Skeletal muscle tissue (tissue), 4 donors: ENCODE measurements around the gene MPP1. TPM values are rescaled to one million over a fixed set of nuclear protein-coding genes. Genes with fewer than 3 reads are reported as not detected.

Experiments used
- H3K27ac ChIP-seq: one replicate; pipeline ENCODE4 v1.7.0; 2013; ENCODE audit warnings: mild to moderate bottlenecking, low read depth, low read length, inconsistent platforms
- H3K27me3 ChIP-seq, 3 donors: one replicate each; pipeline ENCODE4 v1.7.0; 2013; ENCODE audit warnings: low read length in 3 of 3; ENCODE audit not compliant: control insufficient read depth in 3 of 3, insufficient read depth in 3 of 3
- H3K36me3 ChIP-seq, 3 donors: one replicate each; pipeline ENCODE4 v1.7.0; 2013; ENCODE audit warnings: low read length in 3 of 3; ENCODE audit not compliant: control insufficient read depth in 3 of 3, insufficient read depth in 3 of 3
- H3K4me1 ChIP-seq, 3 donors: one replicate each; pipeline ENCODE4 v1.7.0; 2013; ENCODE audit warnings: low read length in 3 of 3, mild to moderate bottlenecking in 3 of 3; ENCODE audit not compliant: control insufficient read depth in 3 of 3, insufficient read depth in 3 of 3
- H3K4me3 ChIP-seq, 3 donors: one replicate each; pipeline ENCODE4 v1.7.0; 2013; ENCODE audit warnings: low read length in 3 of 3
- H3K9ac ChIP-seq, 3 donors: one replicate each; pipeline ENCODE4 v1.7.0; 2013; ENCODE audit warnings: low read length in 3 of 3, mild to moderate bottlenecking in 3 of 3, moderate library complexity in 2 of 3, low read depth in 1 of 3
- H3K9me3 ChIP-seq, 3 donors: one replicate each; pipeline ENCODE4 v1.7.0; 2013; ENCODE audit warnings: low read length in 3 of 3; ENCODE audit not compliant: control insufficient read depth in 3 of 3
- total RNA-seq: library from RNA; depleted of rRNA; stranded (reverse); fragments of >200 nt; gene quantifications from one replicate; pipeline ENCODE4 v1.2.3, GENCODE V29; 2014
- donor health status: Osteomylitis.

The MPP1 gene
- total RNA-seq, result 45.9 TPM

DNA sequence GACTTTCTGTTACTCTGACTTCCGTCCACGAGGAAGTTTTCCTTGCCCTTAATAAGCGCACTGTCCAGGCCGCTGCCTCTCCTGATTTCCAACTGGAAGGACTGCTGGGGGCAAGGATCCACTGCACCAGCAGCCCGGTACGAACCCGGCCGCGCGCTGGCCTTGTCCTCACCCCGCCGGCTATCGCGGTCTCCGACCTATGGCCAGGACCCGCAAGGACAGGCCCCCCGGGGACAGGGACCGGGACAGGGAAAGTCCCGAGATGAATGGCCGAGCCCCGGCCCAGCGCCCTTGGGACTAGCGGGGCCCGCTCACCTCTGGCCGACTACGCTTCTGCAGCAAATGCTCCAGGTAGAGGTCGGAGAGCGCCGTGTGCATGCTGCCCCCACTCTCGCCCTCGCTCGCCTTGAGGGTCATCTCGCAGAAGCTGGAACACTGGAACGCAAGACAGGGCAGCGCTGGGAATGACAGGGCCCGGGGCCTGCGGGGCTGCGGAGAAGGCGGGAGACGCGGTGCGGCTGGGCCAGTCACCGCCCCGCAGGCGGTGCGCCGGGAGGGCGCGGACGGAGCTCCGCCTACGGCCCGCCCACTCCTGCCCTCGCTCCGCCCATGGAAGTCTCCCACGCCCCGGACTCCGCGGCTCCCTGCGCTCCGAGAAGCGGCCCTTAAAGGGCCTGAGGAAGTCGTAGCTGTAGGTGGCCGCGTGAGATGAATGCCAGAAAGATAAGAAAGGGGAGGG, at the start of gene MPP1:
Gene MPP1, minus strand, starts transcription at position 529 of the 739 bp plus-strand sequence. Its CDS starts 112 bp downstream, at position 417.
- H3K4me3 ChIP-seq, result peak within 1 kb of the TSS; percentile 60 to 79 (median 68)
- peaks cover 12 to 20% (median 17%) of the 10 kb centered on the region in 3 donors for H3K4me1 ChIP-seq
- H3K27me3 ChIP-seq, result no peaks in the 10 kb centered on the region
- peak within 1 kb of the TSS; percentile 52 for H3K27ac ChIP-seq
- no peaks in the 10 kb centered on the region for H3K9me3 ChIP-seq
- H3K36me3 ChIP-seq, result no peaks in the 10 kb centered on the region
- H3K9ac ChIP-seq, result peak within 1 kb of the TSS; percentile 40 to 82 (median 60)

- H3K36me3 ChIP-seq, result peaks cover 0 to 2% (median 0%) of the 10 kb centered on the region in 3 donors
- no peaks in the 10 kb centered on the region for H3K27me3 ChIP-seq
- H3K27ac ChIP-seq, result no peak overlapping the region
- H3K9ac ChIP-seq, result no peak overlapping the region
- no peaks in the 10 kb centered on the region for H3K9me3 ChIP-seq
- no peak overlapping the region for H3K4me3 ChIP-seq
- no peaks in the 10 kb centered on the region for H3K4me1 ChIP-seq
Measured at GRCh38 chrX:154850957-154851611, 45.8 kb upstream of the MPP1 start.

DNA sequence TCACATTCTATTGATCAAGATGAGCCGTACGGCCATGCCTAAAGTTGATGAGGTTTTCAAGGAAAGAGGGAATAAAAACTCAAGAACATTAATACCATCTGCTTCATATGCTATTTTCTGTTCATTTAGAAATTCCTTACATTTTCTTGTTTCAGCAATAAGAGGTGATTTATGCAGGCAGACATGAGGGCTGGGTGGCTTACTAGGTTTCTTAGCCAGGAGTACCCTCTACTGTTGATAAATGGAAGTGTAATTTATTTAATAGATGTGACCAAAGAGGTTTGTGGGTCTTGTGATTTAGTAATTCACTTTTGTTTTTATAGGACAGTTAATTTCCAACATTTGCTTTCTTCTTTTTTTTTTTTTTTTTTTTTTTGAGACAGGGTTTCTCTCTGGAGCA, 35.6 kb upstream of the MPP1 start:
- H3K4me3 ChIP-seq, result no peak overlapping the region
- no peaks in the 10 kb centered on the region for H3K36me3 ChIP-seq
- no peak overlapping the region for H3K27ac ChIP-seq
- no peaks in the 10 kb centered on the region for H3K4me1 ChIP-seq
- H3K9me3 ChIP-seq, result no peaks in the 10 kb centered on the region
- no peak overlapping the region for H3K9ac ChIP-seq
- H3K27me3 ChIP-seq, result no peaks in the 10 kb centered on the region

GRCh38 chrX:154836163-154836562, 30.9 kb upstream of the MPP1 start:
- no peaks in the 10 kb centered on the region for H3K4me1 ChIP-seq
- H3K4me3 ChIP-seq, result no peak overlapping the region
- H3K27ac ChIP-seq, result no peak overlapping the region
- no peaks in the 10 kb centered on the region for H3K9me3 ChIP-seq
- H3K36me3 ChIP-seq, result no peaks in the 10 kb centered on the region
- H3K27me3 ChIP-seq, result no peaks in the 10 kb centered on the region
- H3K9ac ChIP-seq, result no peak overlapping the region

DNA sequence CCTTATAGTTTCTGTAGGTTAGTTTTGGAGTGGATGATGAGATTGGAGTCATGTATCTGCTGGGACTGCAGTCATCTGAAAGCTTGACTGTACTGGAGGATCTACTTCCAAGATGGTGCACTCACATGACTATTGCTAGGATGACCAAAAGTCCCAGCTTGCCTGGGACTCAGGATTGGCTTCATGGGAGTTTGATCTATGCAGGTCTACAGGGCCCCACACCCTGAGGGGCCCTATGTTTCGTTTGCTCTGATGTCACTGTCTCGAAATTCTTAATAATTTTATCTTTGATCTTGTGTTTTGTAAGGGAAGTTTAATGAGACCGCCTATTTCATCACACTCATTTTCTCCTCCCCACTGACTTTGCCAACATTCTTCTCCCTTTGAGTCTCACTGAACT, 29.3 kb upstream of the MPP1 start, which contains the start of gene SMIM9:
Gene SMIM9, minus strand, starts transcription at position 101 of the 400 bp plus-strand sequence. CDS start 3,806 bp downstream, outside the sequence.
- Histone ChIP-seq H3K9ac (no peak within 1 kb of the TSS), H3K4me3 (no peak within 1 kb of the TSS), H3K36me3 (no peaks in the 10 kb centered on the region), H3K9me3 (no peaks in the 10 kb centered on the region), H3K27me3 (no peaks in the 10 kb centered on the region), H3K4me1 (no peaks in the 10 kb centered on the region), H3K27ac (no peak within 1 kb of the TSS)

- no peaks in the 10 kb centered on the region for H3K9me3 ChIP-seq
- H3K9ac ChIP-seq, result no peak overlapping the region
- no peaks in the 10 kb centered on the region for H3K36me3 ChIP-seq
- no peak overlapping the region for H3K27ac ChIP-seq
- H3K4me1 ChIP-seq, result no peaks in the 10 kb centered on the region
- no peaks in the 10 kb centered on the region for H3K27me3 ChIP-seq
- no peak overlapping the region for H3K4me3 ChIP-seq
Measured at GRCh38 chrX:154833746-154834274, 28.5 kb upstream of the MPP1 start.

GRCh38 chrX:154829926-154830442, 24.7 kb upstream of the MPP1 start:
- no peak overlapping the region for H3K9ac ChIP-seq
- H3K27me3 ChIP-seq, result no peaks in the 10 kb centered on the region
- no peaks in the 10 kb centered on the region for H3K4me1 ChIP-seq
- no peaks in the 10 kb centered on the region for H3K36me3 ChIP-seq
- H3K4me3 ChIP-seq, result no peak overlapping the region
- H3K9me3 ChIP-seq, result no peaks in the 10 kb centered on the region
- no peak overlapping the region for H3K27ac ChIP-seq

- Histone ChIP-seq H3K9me3 (no peaks in the 10 kb centered on the region), H3K27me3 (no peaks in the 10 kb centered on the region), H3K9ac (no peak overlapping the region), H3K4me3 (no peak overlapping the region), H3K36me3 (no peaks in the 10 kb centered on the region), H3K4me1 (no peaks in the 10 kb centered on the region), H3K27ac (no peak overlapping the region)
Measured at GRCh38 chrX:154829134-154829533, 23.8 kb upstream of the MPP1 start.

- H3K4me1 ChIP-seq, result no peaks in the 10 kb centered on the region
- no peaks in the 10 kb centered on the region for H3K9me3 ChIP-seq
- no peaks in the 10 kb centered on the region for H3K27me3 ChIP-seq
- no peak overlapping the region for H3K9ac ChIP-seq
- no peaks in the 10 kb centered on the region for H3K36me3 ChIP-seq
- no peak overlapping the region for H3K27ac ChIP-seq
- H3K4me3 ChIP-seq, result no peak overlapping the region
Measured at GRCh38 chrX:154828016-154828408, 22.7 kb upstream of the MPP1 start.
